Chondrocyte (in vitro differentiated cells): ENCODE results near the gene ATP6V1F. TPM values are rescaled to one million over a fixed set of nuclear protein-coding genes. Genes with fewer than 3 reads are reported as not detected.

Experiments
- DNase-seq: peaks from one replicate; pipeline ENCODE4 v3.0.0; 2021; ENCODE audit warnings: mixed read lengths, low spot score
- H3K27ac Mint-ChIP-seq: one replicate; pipeline ENCODE4 v1.8.0; 2021; ENCODE audit warnings: mild to moderate bottlenecking, moderate library complexity, mixed read lengths; ENCODE audit not compliant: unreplicated experiment
- H3K27me3 Mint-ChIP-seq: 2 replicates; pipeline ENCODE4 v1.8.0; 2021; ENCODE audit warnings: low read depth, mixed read lengths
- H3K36me3 Mint-ChIP-seq: 2 replicates; pipeline ENCODE4 v1.8.0; 2021; ENCODE audit warnings: low read depth, mixed read lengths
- H3K4me1 Mint-ChIP-seq: 2 replicates; pipeline ENCODE4 v1.8.0; 2021; ENCODE audit warnings: low read depth, mild to moderate bottlenecking, mixed read lengths
- H3K4me3 Mint-ChIP-seq: one replicate; pipeline ENCODE4 v1.8.0; 2021; ENCODE audit warnings: mild to moderate bottlenecking, moderate library complexity, mixed read lengths; ENCODE audit not compliant: unreplicated experiment
- H3K9me3 Mint-ChIP-seq: 2 replicates; pipeline ENCODE4 v1.8.0; 2021; ENCODE audit warnings: low read depth, mixed read lengths
- total RNA-seq: library from RNA; stranded (reverse); gene quantifications from 3 replicates; pipeline ENCODE4 v1.2.1, GENCODE V29; 2021
- TF ChIP-seq, protein P1 (sequence below): fragments of 200-600 bp; sonication (generic); IDR thresholded peaks from 2 replicates; pipeline ENCODE4 v1.5.0; 2021; ENCODE audit warnings: antibody characterized with exemption, mild to moderate bottlenecking, moderate library complexity

Gene ATP6V1F
- total RNA-seq, 1 donor from 2014 or later = 154 TPM

DNA sequence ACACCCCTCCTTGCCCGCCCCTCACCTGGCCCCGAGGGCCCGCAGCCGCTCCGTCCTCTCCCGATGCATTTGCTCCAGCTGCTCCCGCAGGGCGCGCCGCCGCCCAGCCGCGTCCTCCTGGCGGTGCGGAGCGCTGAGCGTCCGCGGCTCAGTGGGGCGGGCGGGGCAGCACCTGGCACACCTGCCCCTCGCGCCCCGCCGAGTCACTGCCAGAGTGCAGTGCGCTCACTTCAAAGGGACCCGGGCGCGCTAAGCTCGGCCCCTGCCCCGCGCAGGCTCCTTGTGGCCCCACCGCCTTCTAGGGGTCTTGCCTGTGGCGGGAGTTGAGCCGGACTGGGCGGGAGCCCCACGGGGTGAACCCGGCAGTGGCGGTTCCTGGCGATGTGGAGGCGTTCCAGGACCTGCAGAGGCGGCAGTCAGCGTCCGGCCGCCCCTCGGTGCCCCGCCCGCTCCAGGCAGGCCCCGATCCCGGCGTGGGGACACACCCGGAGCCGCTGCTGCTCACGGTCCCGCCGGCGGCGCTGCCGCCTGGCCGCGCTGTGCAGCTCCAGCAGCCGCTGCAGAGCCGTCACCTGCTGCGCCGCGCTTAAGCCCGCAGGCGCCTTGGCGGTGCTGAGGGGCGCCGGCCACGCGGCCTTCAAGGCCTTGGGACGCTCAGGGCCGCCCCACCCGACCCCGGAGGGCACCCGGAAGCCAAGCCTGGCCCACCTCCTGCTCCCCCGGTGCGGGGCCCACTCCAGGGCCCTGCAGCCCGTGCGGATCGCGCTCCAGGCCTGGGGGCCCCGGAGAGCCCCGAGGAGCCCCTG lies 6.7 kb downstream of the ATP6V1F start:
- Mint-ChIP-seq H3K27me3 (no peaks in the 10 kb centered on the region), H3K4me3 (peak overlapping the region; percentile 53), H3K4me1 (peaks cover 26% of the 10 kb centered on the region), H3K36me3 (peaks cover 10% of the 10 kb centered on the region), H3K9me3 (no peaks in the 10 kb centered on the region), H3K27ac (no peak overlapping the region)
- DNase-seq = peak; percentile 87
- TF ChIP-seq, protein P1, sequence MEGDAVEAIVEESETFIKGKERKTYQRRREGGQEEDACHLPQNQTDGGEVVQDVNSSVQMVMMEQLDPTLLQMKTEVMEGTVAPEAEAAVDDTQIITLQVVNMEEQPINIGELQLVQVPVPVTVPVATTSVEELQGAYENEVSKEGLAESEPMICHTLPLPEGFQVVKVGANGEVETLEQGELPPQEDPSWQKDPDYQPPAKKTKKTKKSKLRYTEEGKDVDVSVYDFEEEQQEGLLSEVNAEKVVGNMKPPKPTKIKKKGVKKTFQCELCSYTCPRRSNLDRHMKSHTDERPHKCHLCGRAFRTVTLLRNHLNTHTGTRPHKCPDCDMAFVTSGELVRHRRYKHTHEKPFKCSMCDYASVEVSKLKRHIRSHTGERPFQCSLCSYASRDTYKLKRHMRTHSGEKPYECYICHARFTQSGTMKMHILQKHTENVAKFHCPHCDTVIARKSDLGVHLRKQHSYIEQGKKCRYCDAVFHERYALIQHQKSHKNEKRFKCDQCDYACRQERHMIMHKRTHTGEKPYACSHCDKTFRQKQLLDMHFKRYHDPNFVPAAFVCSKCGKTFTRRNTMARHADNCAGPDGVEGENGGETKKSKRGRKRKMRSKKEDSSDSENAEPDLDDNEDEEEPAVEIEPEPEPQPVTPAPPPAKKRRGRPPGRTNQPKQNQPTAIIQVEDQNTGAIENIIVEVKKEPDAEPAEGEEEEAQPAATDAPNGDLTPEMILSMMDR = peak; percentile 55

GRCh38 chr7:128869944-128870285 lies 7.3 kb downstream of the ATP6V1F start:
- peak overlapping the region; percentile 58 for H3K4me3 Mint-ChIP-seq
- peaks cover 10% of the 10 kb centered on the region for H3K36me3 Mint-ChIP-seq
- H3K4me1 Mint-ChIP-seq = peaks cover 24% of the 10 kb centered on the region
- no peak overlapping the region for H3K27ac Mint-ChIP-seq
- TF ChIP-seq, protein P1 = no peak
- H3K27me3 Mint-ChIP-seq = no peaks in the 10 kb centered on the region
- DNase-seq = no peak
- no peaks in the 10 kb centered on the region for H3K9me3 Mint-ChIP-seq

- Mint-ChIP-seq H3K4me3 (no peak overlapping the region), H3K27me3 (peaks cover 2% of the 10 kb centered on the region), H3K9me3 (no peaks in the 10 kb centered on the region), H3K4me1 (peaks cover 17% of the 10 kb centered on the region), H3K36me3 (peaks cover 2% of the 10 kb centered on the region), H3K27ac (no peak overlapping the region)
- peak; percentile 81 for DNase-seq
- TF ChIP-seq, protein P1 = no peak
Measured at GRCh38 chr7:128871050-128871449, 8.4 kb downstream of the ATP6V1F start.

- H3K27ac Mint-ChIP-seq = no peak overlapping the region
- H3K9me3 Mint-ChIP-seq = no peaks in the 10 kb centered on the region
- peaks cover 2% of the 10 kb centered on the region for H3K27me3 Mint-ChIP-seq
- H3K4me1 Mint-ChIP-seq = peaks cover 13% of the 10 kb centered on the region
- TF ChIP-seq, protein P1 = peak; percentile 37
- peak; percentile 92 for DNase-seq
- no peaks in the 10 kb centered on the region for H3K36me3 Mint-ChIP-seq
- H3K4me3 Mint-ChIP-seq = no peak overlapping the region
Measured at GRCh38 chr7:128872394-128872824, 9.8 kb downstream of the ATP6V1F start.

- H3K27me3 Mint-ChIP-seq = peaks cover 2% of the 10 kb centered on the region
- H3K4me3 Mint-ChIP-seq = no peak overlapping the region
- no peaks in the 10 kb centered on the region for H3K9me3 Mint-ChIP-seq
- H3K4me1 Mint-ChIP-seq = peaks cover 9% of the 10 kb centered on the region
- DNase-seq = no peak
- H3K27ac Mint-ChIP-seq = no peak overlapping the region
- TF ChIP-seq, protein P1 = no peak
- no peaks in the 10 kb centered on the region for H3K36me3 Mint-ChIP-seq
Measured at GRCh38 chr7:128873234-128873633, 10.6 kb downstream of the ATP6V1F start.
